DND-41 (cell line): ENCODE data around the gene TMEM266.

Experiments
- ATAC-seq: fragments of 200-7000 bp; cut with Tn5 transposase; 3 replicates; pipeline ENCODE4 v1.9.1; 2021; ENCODE audit warnings: low read depth; ENCODE audit not compliant: insufficient read depth
- DNase-seq: peaks from one replicate; pipeline ENCODE4 v3.0.0-alpha.2; 2020
- H2AFZ ChIP-seq: 2 replicates; pipeline ENCODE4 v1.6.0; 2012; ENCODE audit warnings: low read depth, low read length
- H3K27ac ChIP-seq: 2 replicates; pipeline ENCODE4 v1.5.1; 2012; ENCODE audit warnings: low read length, inconsistent platforms
- H3K27me3 ChIP-seq: fragments of 200-600 bp; sonication (generic); 2 replicates; pipeline ENCODE4 v1.6.0; 2012; ENCODE audit warnings: low read length, mild to moderate bottlenecking, inconsistent platforms; ENCODE audit not compliant: insufficient read depth, poor library complexity
- H3K36me3 ChIP-seq: 2 replicates; pipeline ENCODE4 v1.5.1; 2012; ENCODE audit warnings: low read length, inconsistent platforms; ENCODE audit not compliant: insufficient read depth
- H3K4me1 ChIP-seq: 2 replicates; pipeline ENCODE4 v1.5.1; 2012; ENCODE audit warnings: mild to moderate bottlenecking, low read length; ENCODE audit not compliant: insufficient read depth
- H3K4me2 ChIP-seq: 2 replicates; pipeline ENCODE4 v1.6.0; 2012; ENCODE audit warnings: mild to moderate bottlenecking, moderate library complexity, low read length, inconsistent platforms; ENCODE audit not compliant: insufficient read depth
- H3K4me3 ChIP-seq, 2 experiments: fragments of 200-600 bp in 1 of 2; shearing (Covaris generic) in 1 of 2; 2 replicates each; pipeline ENCODE4 v1.5.1; 2012 to 2016; ENCODE audit warnings: inconsistent platforms in 2 of 2, low read length in 2 of 2, mild to moderate bottlenecking in 2 of 2, low read depth in 1 of 2, moderate library complexity in 1 of 2
- H3K79me2 ChIP-seq: 2 replicates; pipeline ENCODE4 v1.6.0; 2012; ENCODE audit warnings: low read length, inconsistent platforms; ENCODE audit not compliant: insufficient read depth
- H3K9ac ChIP-seq: 2 replicates; pipeline ENCODE4 v1.6.0; 2012; ENCODE audit warnings: low read depth, mild to moderate bottlenecking, inconsistent platforms, low read length, moderate library complexity
- H3K9me3 ChIP-seq: 2 replicates; pipeline ENCODE4 v1.5.1; 2012; ENCODE audit warnings: low read length, moderate library complexity, mild to moderate bottlenecking, inconsistent platforms; ENCODE audit not compliant: insufficient read depth, severe bottlenecking
- H4K20me1 ChIP-seq: 2 replicates; pipeline ENCODE4 v1.6.0; 2012; ENCODE audit warnings: low read length; ENCODE audit not compliant: insufficient read depth
- EZH2 ChIP-seq: IDR thresholded peaks from 3 replicates; pipeline ENCODE4 v1.6.1; 2012; ENCODE audit warnings: borderline replicate concordance, low read depth, mild to moderate bottlenecking, moderate library complexity, low read length, inconsistent platforms; ENCODE audit not compliant: severe bottlenecking
- TF ChIP-seq, protein P1 (sequence below): IDR thresholded peaks from 2 replicates; pipeline ENCODE4 v1.5.1; 2012; ENCODE audit warnings: borderline replicate concordance, low read length, moderate library complexity, mild to moderate bottlenecking; ENCODE audit not compliant: poor library complexity, severe bottlenecking; ENCODE audit errors: extremely low read depth

Gene TMEM266

DNA sequence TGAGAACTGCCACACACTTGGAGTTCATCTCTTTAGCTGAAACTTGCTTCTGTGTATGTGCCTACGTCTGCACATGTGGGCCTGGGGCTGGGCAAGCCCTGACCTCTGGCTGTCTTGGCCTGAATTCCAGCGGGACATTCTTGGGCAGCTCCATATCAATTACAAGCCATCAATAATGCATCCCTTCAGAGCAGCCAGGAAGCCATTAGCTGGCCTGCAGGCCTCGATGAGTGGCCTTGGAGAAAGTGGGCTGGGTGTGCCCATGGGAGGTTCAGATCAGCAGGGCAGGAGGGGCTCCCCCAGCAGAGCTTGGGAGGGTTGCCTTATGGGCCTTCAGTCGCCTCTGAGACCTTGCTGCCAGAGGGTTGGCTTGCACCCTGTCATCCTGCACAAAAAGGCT, 127.4 kb downstream of the TMEM266 start:
- H4K20me1 ChIP-seq, result no peaks in the 10 kb centered on the region
- H3K79me2 ChIP-seq, result no peaks in the 10 kb centered on the region
- H3K27me3 ChIP-seq, result peaks cover 3% of the 10 kb centered on the region
- H3K4me3 ChIP-seq, result no peak overlapping the region
- H3K4me2 ChIP-seq, result no peak overlapping the region
- no peaks in the 10 kb centered on the region for H3K9me3 ChIP-seq
- no peak overlapping the region for H3K27ac ChIP-seq
- H2AFZ ChIP-seq, result no peak overlapping the region
- H3K36me3 ChIP-seq, result no peaks in the 10 kb centered on the region
- no peak overlapping the region for H3K9ac ChIP-seq
- DNase-seq (no peak), ATAC-seq (no peak)
- no peak for TF ChIP-seq EZH2
- TF ChIP-seq, protein P1, sequence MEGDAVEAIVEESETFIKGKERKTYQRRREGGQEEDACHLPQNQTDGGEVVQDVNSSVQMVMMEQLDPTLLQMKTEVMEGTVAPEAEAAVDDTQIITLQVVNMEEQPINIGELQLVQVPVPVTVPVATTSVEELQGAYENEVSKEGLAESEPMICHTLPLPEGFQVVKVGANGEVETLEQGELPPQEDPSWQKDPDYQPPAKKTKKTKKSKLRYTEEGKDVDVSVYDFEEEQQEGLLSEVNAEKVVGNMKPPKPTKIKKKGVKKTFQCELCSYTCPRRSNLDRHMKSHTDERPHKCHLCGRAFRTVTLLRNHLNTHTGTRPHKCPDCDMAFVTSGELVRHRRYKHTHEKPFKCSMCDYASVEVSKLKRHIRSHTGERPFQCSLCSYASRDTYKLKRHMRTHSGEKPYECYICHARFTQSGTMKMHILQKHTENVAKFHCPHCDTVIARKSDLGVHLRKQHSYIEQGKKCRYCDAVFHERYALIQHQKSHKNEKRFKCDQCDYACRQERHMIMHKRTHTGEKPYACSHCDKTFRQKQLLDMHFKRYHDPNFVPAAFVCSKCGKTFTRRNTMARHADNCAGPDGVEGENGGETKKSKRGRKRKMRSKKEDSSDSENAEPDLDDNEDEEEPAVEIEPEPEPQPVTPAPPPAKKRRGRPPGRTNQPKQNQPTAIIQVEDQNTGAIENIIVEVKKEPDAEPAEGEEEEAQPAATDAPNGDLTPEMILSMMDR, result no peak
- H3K4me1 ChIP-seq, result peaks cover 11% of the 10 kb centered on the region

DNA sequence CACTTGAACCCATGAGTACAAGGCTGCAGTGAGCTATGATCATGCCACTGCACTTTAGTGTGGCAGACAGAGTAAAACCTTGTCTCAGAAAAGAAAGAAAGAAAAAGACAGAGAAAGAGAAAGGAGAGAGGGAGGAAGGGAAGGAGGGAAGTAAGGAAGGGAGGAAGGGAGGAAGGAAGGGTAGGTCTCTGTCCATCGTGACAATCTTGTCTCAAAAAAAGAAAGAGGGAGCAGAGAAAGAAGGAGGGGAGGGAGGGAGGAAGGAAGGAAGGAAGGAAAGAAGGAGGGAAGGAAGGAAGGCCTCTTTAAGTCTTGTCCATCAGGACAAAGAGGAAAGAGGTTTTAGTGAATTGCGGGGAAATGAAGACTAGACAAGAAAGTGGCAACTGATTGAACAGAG, 129.3 kb downstream of the TMEM266 start:
- TF ChIP-seq, protein P1, result no peak
- no peak for TF ChIP-seq EZH2
- peaks cover 11% of the 10 kb centered on the region for H3K4me1 ChIP-seq
- no peak overlapping the region for H2AFZ ChIP-seq
- no peaks in the 10 kb centered on the region for H3K9me3 ChIP-seq
- H3K36me3 ChIP-seq, result no peaks in the 10 kb centered on the region
- no peak for DNase-seq
- H3K27me3 ChIP-seq, result peaks cover 3% of the 10 kb centered on the region
- H3K4me2 ChIP-seq, result no peak overlapping the region
- H3K79me2 ChIP-seq, result no peaks in the 10 kb centered on the region
- H3K4me3 ChIP-seq, result no peak overlapping the region
- H3K27ac ChIP-seq, result no peak overlapping the region
- H4K20me1 ChIP-seq, result no peaks in the 10 kb centered on the region
- H3K9ac ChIP-seq, result no peak overlapping the region
- no peak for ATAC-seq

DNA sequence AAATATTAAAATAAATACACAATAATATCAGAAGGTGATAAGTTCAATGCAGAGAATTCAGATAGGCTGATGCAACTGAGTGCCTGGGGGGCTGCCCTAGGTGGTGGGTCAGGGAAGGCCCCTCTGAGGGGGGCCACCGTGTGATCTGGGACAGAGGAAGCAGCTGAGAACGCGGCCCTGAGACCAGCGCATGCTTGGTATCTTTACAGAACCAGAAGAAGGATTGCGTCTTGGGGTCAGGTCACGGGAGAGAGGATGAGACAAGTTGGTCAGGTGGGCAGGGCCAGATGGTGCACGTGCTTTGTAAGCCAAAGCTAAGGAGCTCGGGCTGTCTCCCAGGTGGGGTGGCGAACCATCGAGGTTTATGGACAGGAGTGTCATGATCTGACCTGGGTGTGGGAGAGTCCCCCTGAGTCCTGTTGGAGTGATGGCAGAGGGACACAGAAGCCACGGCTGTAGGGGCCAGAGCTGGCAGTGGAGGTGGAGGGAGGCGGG, 130.3 kb downstream of the TMEM266 start:
- peak overlapping the region; percentile 56 for H3K4me2 ChIP-seq
- no peak overlapping the region for H3K27ac ChIP-seq
- no peak overlapping the region for H2AFZ ChIP-seq

More for the DNA sequence above, 130.3 kb downstream of the TMEM266 start:
- no peak overlapping the region for H3K9ac ChIP-seq
- no peak for ATAC-seq
- no peaks in the 10 kb centered on the region for H4K20me1 ChIP-seq
- H3K9me3 ChIP-seq, result no peaks in the 10 kb centered on the region
- peaks cover 3% of the 10 kb centered on the region for H3K27me3 ChIP-seq
- no peak for TF ChIP-seq EZH2
- TF ChIP-seq, protein P1, result no peak
- H3K4me3 ChIP-seq, result no peak overlapping the region
- no peaks in the 10 kb centered on the region for H3K79me2 ChIP-seq
- DNase-seq, result no peak
- no peaks in the 10 kb centered on the region for H3K36me3 ChIP-seq
- H3K4me1 ChIP-seq, result peaks cover 11% of the 10 kb centered on the region
